SW480 (cell line): ENCODE measurements around the gene PNPLA6.
"Not testable (repeated sequence)": the region's sequence is repeated elsewhere in the genome, so short reads cannot be mapped to it uniquely, and the experiment has no call there.

Source experiments
- DNase-seq: peaks from one replicate; pipeline ENCODE4 v3.0.0-alpha.2; 2016; ENCODE audit warnings: low spot score

PNPLA6 gene

DNA sequence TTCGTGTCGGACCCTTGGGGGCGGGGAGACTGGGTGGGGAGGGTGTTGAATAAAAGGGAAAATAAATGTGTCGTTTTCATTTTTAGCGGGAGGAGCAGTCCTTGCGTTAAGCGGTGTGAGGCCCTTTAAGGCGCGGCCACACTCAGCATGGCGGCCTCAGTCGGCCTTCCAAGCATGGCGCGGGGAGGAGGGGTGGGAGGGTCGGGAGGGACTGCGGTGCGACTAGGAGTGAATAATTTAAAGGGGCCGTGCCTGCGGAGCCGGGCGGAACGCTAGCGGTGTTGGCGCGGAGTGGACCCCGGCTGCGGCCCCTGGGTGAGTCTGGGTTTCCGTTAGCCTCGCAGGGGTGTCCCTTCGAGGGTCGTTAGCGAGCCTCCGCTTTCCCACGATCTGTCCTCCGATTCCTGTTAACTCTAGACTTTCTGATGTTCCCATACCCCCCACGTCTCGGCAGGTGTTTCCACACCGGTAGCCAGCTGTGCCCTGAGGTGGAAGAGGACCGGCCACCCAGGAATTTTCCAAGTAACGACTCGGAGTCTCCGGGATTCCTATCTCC is 1.5 kb upstream of the PNPLA6 start:
- peak; percentile 83 for DNase-seq

- peak; percentile 67 for DNase-seq
Observed at GRCh38 chr19:7534531-7535046, 928 bp upstream of the PNPLA6 start.

DNA sequence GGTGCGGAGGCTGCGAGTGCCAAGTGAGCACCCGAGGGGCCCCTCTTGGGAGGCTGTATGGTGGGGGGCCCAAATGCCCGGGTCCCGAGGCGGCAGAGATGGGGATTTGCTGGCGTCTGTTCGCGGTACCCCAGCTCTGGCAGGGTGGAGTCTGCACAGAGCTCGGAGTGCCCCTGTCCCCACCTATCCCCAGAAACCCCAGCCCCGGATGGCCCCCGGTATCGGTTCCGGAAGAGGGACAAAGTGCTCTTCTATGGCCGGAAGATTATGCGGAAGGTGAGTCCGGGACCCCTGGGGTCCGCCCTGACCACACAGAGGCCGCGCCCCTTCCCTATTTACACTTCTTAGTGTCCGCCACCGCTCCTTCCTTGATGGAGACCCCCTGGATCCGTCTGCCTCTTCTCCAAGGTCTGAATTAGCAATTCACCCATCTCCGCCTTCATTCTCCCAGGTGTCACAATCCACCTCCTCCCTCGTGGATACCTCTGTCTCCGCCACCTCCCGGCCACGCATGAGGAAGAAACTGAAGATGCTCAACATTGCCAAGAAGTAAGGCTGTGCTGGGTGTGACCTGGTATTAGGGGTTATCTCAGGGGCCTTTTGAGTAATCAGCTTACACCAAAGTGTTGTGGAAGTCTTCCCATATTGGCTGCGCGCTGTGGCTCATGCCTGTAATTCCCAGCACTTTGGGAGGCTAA is 630 bp downstream of the PNPLA6 start:
- DNase-seq: no peak

DNA sequence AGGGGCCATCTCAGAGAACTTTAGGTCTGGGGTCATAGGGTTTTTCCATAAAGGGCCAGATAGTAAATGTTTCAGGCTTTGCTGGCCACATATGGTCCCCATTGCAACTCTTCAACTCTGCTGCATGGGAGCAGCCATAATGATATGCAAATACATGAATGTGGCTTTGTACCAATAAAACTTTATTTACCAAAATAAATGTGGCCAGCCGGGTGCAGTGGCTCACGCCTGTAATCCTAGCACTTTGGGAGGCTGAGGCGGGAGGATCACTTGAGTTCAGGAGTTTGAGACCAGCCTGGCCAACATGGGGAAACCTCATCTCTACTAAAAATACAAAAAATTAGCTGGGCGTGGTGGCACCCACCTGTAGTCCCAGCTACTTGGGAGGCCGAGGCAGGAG is 3.5 kb downstream of the PNPLA6 start:
- DNase-seq: not testable (repeated sequence)

GRCh38 chr19:7539827-7540425 is 4.4 kb downstream of the PNPLA6 start:
- DNase-seq: no peak

GRCh38 chr19:7540761-7541474 is 5.4 kb downstream of the PNPLA6 start:
- DNase-seq: peak; percentile 36

DNA sequence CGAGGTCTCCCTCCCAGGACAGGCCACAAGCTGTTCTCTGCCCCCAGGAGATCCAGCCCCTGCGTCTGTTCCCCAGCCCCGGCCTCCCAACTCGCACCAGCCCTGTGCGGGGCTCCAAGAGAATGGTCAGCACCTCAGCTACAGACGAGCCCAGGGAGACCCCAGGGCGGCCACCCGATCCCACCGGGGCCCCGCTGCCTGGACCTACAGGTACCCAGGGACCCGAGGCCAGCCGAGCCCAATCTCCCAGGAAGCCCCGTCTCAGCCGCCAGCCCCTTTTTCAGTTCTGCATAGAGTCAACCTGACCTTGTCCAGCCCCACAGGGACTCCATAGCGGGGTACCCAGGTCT is 5.9 kb downstream of the PNPLA6 start:
- DNase-seq: no peak

DNA sequence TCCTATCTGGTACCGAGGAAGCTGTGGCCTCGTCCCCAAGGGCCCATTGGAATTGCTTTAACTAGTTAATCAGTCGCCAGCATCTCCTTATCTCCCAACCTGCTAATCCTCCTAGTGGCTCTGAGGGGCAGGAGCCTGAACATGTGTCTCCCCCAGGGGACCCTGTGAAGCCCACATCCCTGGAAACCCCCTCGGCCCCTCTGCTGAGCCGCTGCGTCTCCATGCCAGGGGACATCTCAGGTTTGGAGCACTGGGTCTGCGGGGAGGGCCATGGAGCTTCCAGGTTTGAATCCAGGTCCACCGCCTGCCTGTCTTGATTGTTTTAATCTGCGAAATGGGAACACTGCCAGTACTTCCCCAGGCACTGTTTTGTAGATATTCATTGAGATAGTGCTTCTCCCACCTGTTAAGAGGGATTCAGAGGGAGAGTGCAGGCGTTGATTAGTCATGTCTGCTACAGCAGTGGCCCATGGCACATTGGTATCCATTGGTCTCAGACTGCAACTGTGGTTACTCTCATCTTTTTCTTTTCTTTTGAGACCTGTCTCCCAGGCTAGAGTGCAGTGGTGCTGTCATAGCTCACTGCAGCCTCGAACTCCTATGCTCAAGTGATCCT is 6.4 kb downstream of the PNPLA6 start:
- no peak for DNase-seq

- DNase-seq: no peak
Observed at GRCh38 chr19:7542556-7543348, 7.2 kb downstream of the PNPLA6 start.

GRCh38 chr19:7544626-7545025 is 9.1 kb downstream of the PNPLA6 start:
- DNase-seq: no peak

DNA sequence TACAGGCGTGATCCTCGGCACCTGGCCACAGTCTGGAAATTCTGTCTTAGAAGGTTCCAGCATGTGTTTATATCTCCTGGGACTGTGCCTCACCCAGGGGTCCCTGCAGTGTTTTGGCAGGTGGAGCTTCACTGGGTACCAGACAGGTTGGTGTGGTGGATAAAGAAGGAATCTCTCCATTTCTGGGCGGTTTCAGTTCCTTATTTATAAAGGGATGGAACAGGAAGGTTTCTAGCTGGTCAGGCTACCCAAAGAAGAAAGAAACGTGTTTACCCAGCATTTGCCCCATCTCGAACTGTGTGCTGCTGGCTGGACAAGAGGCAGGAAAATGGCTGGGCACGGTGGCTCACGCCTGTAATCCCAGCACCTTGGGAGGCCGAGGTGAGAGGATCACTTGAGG is 9.8 kb downstream of the PNPLA6 start:
- DNase-seq: no peak

- no peak for DNase-seq
Observed at GRCh38 chr19:7545904-7546303, 10.4 kb downstream of the PNPLA6 start.

GRCh38 chr19:7547159-7547558 is 11.6 kb downstream of the PNPLA6 start:
- peak; percentile 50 for DNase-seq

- DNase-seq: no peak
Observed at GRCh38 chr19:7549429-7550148, 14.1 kb downstream of the PNPLA6 start.

GRCh38 chr19:7550169-7550770 is 14.8 kb downstream of the PNPLA6 start:
- no peak for DNase-seq

- DNase-seq: peak; percentile 25
Observed at GRCh38 chr19:7550987-7551761, 15.7 kb downstream of the PNPLA6 start.

- no peak for DNase-seq
Observed at GRCh38 chr19:7552781-7553180, 17.3 kb downstream of the PNPLA6 start.

DNA sequence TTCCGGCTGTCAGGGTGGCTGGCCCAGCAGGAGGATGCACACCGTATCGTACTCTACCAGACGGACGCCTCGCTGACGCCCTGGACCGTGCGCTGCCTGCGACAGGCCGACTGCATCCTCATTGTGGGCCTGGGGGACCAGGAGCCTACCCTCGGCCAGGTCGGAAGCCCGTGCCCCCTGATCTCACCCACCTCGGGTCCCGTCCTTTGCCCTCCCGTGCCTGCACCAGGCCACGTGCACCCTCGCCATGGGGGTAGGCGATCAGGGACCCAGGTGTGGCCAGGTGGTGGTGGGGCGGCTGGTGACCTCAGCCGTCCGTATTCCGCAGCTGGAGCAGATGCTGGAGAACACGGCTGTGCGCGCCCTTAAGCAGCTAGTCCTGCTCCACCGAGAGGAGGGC is 19.0 kb downstream of the PNPLA6 start:
- DNase-seq: no peak

GRCh38 chr19:7554990-7555864 is 19.7 kb downstream of the PNPLA6 start:
- DNase-seq: no peak
